Fibroblast of the conjunctiva (primary cell): ENCODE data around the gene COL7A1.
A peak's percentile ranks its signal among the peaks of the same experiment; 100 is the strongest.

Experiments used
- DNase-seq: peaks from one replicate; pipeline ENCODE4 v3.0.0-alpha.2; 2010; ENCODE audit warnings: low read depth

The COL7A1 gene

GRCh38 chr3:48619541-48620524 lies 24.7 kb upstream of the COL7A1 start:
- no peak for DNase-seq

GRCh38 chr3:48617559-48617958 lies 22.4 kb upstream of the COL7A1 start:
- DNase-seq: no peak

- peak; percentile 66 for DNase-seq
Observed at GRCh38 chr3:48614044-48614443, 18.9 kb upstream of the COL7A1 start.

GRCh38 chr3:48612309-48612708 lies 17.2 kb upstream of the COL7A1 start:
- no peak for DNase-seq

GRCh38 chr3:48609088-48610005 lies 14.2 kb upstream of the COL7A1 start, which contains the start of gene UQCRC1:
TSS of gene UQCRC1 (minus strand) at chr3:48609646. CDS start at chr3:48609620, 26 bp downstream.
- peak; percentile 89 for DNase-seq

- DNase-seq: no peak
Observed at GRCh38 chr3:48607519-48607918, 12.4 kb upstream of the COL7A1 start.

- no peak for DNase-seq
Observed at GRCh38 chr3:48601622-48601994, 6.5 kb upstream of the COL7A1 start.

GRCh38 chr3:48600711-48601621 lies 5.8 kb upstream of the COL7A1 start:
- DNase-seq: no peak

- DNase-seq: no peak
Observed at GRCh38 chr3:48599509-48600285, 4.6 kb upstream of the COL7A1 start.

- DNase-seq: no peak
Observed at GRCh38 chr3:48599077-48599501, 4.0 kb upstream of the COL7A1 start.

GRCh38 chr3:48598323-48599076 lies 3.4 kb upstream of the COL7A1 start:
- DNase-seq: peak; percentile 93

- DNase-seq: no peak
Observed at GRCh38 chr3:48597408-48597800, 2.3 kb upstream of the COL7A1 start.

GRCh38 chr3:48596676-48597407 lies 1.7 kb upstream of the COL7A1 start:
- DNase-seq: no peak

- no peak for DNase-seq
Observed at GRCh38 chr3:48596157-48596556, 1.0 kb upstream of the COL7A1 start.

GRCh38 chr3:48595526-48596121 lies 495 bp upstream of the COL7A1 start:
- peak; percentile 64 for DNase-seq

GRCh38 chr3:48594417-48595049 lies 596 bp downstream of the COL7A1 start:
- DNase-seq: no peak

- DNase-seq: no peak
Observed at GRCh38 chr3:48593337-48593736, 1.8 kb downstream of the COL7A1 start.

- DNase-seq: no peak
Observed at GRCh38 chr3:48592519-48593087, 2.5 kb downstream of the COL7A1 start.
